ENCODE measurements around the gene BAD. TPM values are rescaled to one million over a fixed set of nuclear protein-coding genes. Genes with fewer than 3 reads are reported as not detected.

Gene BAD
- total RNA-seq, 2 donors from 2014 or later = 51.1 to 85.9 TPM

DNA sequence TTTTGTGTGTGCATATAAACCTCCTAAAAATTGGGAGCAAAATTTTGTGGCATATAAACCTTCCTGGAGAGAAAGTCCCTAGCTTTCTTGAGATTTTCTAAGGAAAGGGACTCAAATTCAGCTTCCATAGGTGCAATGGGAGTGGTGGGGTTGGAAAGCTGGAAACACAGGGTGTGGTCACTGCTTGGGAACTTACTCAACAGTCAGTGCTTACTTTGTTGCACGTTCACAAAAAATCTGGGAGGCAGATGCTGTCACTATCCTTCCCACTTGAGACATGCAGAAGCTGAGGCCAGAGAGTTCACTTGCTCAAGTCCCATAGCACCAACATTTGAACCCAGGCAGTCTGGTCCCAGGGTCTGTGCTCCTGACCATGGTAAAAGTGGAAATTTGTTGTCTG, 11.8 kb upstream of the BAD start:
- intact Hi-C loops (cut with DNase I) = loop anchor here (5.0 kb wide), 1 partner anchor 89 kb away; the partner anchor contains the start of gene FERMT3
- 44 to 50% methylated on average over 1 of the region's 1 CpG for WGBS, 2 donors
- ATAC-seq = no peak

DNA sequence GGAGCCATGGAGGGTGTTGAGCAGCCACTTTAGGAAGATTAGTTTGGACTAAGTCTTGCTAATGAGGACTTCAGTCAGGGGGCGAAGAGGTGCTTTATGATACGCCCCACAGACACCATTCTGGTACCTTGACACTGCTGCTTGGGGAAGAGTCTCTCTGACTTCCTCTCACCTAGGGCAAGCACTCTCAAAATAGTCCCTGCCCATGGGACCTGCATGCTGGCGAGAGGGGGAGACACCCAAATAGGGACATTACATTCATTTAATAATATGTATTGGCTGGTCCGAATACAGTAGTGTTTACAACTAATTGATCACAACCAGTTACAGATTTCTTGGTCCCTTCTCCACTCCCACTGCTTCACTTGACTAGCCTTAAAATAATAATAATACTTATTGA, 11.3 kb upstream of the BAD start:
- no peak overlapping the region for H3K27ac ChIP-seq
- ATAC-seq = no peak
- no peaks in the 10 kb centered on the region for H3K36me3 ChIP-seq (replicated peaks in 1 of 2; ENCODE audit: insufficient read depth in 1 of 2, low read depth in 2 of 2)
- peaks cover 0 to 45% of the 10 kb centered on the region in 2 donors for H3K27me3 ChIP-seq
- intact Hi-C loops (cut with DNase I) = loop anchor here (5.0 kb wide), 1 partner anchor 88 kb away; the partner anchor contains the start of gene FERMT3
- no peak for DNase-seq
- H3K4me3 ChIP-seq = no peak overlapping the region
- 83 to 86% methylated on average over 4 of the region's 4 CpGs for WGBS, 2 donors
- peaks cover 34% of the 10 kb centered on the region for H3K4me1 ChIP-seq
- TF ChIP-seq POLR2A (IDR thresholded peaks at IDR 0.05) = no peak
- TF ChIP-seq, protein P1, sequence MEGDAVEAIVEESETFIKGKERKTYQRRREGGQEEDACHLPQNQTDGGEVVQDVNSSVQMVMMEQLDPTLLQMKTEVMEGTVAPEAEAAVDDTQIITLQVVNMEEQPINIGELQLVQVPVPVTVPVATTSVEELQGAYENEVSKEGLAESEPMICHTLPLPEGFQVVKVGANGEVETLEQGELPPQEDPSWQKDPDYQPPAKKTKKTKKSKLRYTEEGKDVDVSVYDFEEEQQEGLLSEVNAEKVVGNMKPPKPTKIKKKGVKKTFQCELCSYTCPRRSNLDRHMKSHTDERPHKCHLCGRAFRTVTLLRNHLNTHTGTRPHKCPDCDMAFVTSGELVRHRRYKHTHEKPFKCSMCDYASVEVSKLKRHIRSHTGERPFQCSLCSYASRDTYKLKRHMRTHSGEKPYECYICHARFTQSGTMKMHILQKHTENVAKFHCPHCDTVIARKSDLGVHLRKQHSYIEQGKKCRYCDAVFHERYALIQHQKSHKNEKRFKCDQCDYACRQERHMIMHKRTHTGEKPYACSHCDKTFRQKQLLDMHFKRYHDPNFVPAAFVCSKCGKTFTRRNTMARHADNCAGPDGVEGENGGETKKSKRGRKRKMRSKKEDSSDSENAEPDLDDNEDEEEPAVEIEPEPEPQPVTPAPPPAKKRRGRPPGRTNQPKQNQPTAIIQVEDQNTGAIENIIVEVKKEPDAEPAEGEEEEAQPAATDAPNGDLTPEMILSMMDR (IDR thresholded peaks at IDR 0.05) = no peak
- no peaks in the 10 kb centered on the region for H3K9me3 ChIP-seq

More for the DNA sequence above, 11.8 kb upstream of the BAD start:
- no peaks in the 10 kb centered on the region for H3K36me3 ChIP-seq (replicated peaks in 1 of 2; ENCODE audit: insufficient read depth in 1 of 2, low read depth in 2 of 2)
- peaks cover 35% of the 10 kb centered on the region for H3K4me1 ChIP-seq
- no peak overlapping the region for H3K27ac ChIP-seq
- no peak overlapping the region for H3K4me3 ChIP-seq
- TF ChIP-seq, protein P1 (IDR thresholded peaks at IDR 0.05) = no peak
- no peak for TF ChIP-seq POLR2A (IDR thresholded peaks at IDR 0.05)
- no peak for DNase-seq
- H3K9me3 ChIP-seq = no peaks in the 10 kb centered on the region
- H3K27me3 ChIP-seq = peaks cover 0 to 44% of the 10 kb centered on the region in 2 donors

DNA sequence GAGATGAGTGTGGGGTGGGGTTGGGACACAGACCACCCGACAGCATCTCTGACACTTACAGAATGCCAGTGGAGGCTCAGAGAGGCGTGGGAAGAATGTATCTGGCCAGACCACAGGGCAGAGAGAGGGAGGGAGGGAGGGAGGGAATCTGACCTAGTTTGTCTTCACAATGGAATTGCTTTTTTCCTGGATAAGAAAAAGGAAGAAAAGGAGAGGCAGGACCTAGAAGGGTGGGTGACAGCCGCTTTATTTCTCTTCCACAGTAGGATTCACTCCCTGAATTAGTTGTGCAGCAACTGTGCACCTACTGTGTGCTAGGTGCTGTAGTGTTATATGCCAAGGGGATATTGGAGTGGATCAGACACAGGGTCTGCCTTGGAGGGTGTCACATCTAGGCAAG, 10.3 kb upstream of the BAD start:
- Histone ChIP-seq H3K27me3 (peaks cover 0 to 42% of the 10 kb centered on the region in 2 donors), H3K4me3 (no peak overlapping the region), H3K36me3 (replicated peaks in 1 of 2; ENCODE audit: insufficient read depth in 1 of 2, low read depth in 2 of 2) (no peaks in the 10 kb centered on the region), H3K27ac (no peak overlapping the region), H3K4me1 (peaks cover 25% of the 10 kb centered on the region), H3K9me3 (no peaks in the 10 kb centered on the region)
- no peak for DNase-seq
- ATAC-seq = no peak
- TF ChIP-seq POLR2A (IDR thresholded peaks at IDR 0.05) = no peak
- TF ChIP-seq, protein P1 (IDR thresholded peaks at IDR 0.05) = no peak
- intact Hi-C loops (cut with DNase I) = loop anchor here (5.0 kb wide), 1 partner anchor 87 kb away; the partner anchor contains the start of gene FERMT3
- WGBS, 2 donors = 35 to 43% methylated on average over 3 of the region's 3 CpGs

DNA sequence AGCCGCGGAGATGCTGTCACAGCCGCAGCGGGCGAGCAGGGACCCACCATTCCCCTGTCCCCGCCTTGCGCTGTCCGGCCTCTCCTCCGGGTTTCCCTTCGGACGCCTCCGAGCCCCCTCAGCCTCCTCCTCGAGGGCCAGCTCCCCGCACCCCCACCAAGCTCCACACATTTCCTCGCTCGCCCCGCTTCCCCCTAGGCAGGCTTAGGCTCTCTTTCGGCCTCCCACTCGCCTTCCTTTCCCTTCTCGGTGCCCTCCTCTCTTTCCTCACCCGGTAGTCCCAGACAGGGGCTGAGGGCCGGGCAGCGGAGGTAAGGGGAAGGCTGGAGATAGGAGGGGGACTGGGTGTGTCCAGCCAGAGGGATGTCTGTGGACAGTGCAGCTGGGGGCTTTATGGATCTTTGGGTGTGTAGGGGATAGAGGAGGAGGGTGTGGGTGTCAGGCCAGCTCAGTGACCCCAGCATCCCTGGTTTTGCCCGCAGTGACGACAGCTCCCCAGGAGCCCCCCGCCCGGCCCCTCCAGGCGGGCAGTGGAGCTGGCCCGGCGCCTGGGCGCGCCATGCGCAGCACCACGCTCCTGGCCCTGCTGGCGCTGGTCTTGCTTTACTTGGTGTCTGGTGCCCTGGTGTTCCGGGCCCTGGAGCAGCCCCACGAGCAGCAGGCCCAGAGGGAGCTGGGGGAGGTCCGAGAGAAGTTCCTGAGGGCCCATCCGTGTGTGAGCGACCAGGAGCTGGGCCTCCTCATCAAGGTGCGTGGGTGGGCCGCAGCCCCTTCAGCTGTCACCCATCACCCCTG, 8.2 kb upstream of the BAD start:
- Histone ChIP-seq H3K9me3 (no peaks in the 10 kb centered on the region), H3K4me1 (peaks cover 16% of the 10 kb centered on the region), H3K4me3 (no peak overlapping the region), H3K27ac (no peak overlapping the region), H3K27me3 (peaks cover 0 to 33% of the 10 kb centered on the region in 2 donors), H3K36me3 (replicated peaks in 1 of 2; ENCODE audit: insufficient read depth in 1 of 2, low read depth in 2 of 2) (no peaks in the 10 kb centered on the region)
- no peak for DNase-seq
- TF ChIP-seq, protein P1 (IDR thresholded peaks at IDR 0.05) = no peak
- no peak for TF ChIP-seq POLR2A (IDR thresholded peaks at IDR 0.05)
- intact Hi-C loops (cut with DNase I) = no loop called here
- 36% methylated on average over 31 to 36 of the region's 42 CpGs for WGBS, 2 donors
- ATAC-seq = no peak

All from body of pancreas (tissue), 4 donors.